Breast epithelium (tissue), 4 donors: ENCODE measurements around the gene LURAP1L. TPM values are rescaled to one million over a fixed set of nuclear protein-coding genes. Genes with fewer than 3 reads are reported as not detected.

Experiments used
- DNase-seq, 2 donors: peaks; one replicate each; pipeline ENCODE4 v3.0.0-alpha.2; 2019; ENCODE audit warnings: low spot score in 2 of 2
- H3K27ac ChIP-seq, 2 donors: fragments of 200-600 bp; sonication (generic) in 1 of 2; one replicate each; pipeline ENCODE4 v1.5.1; 2016 to 2019; ENCODE audit warnings: mild to moderate bottlenecking in 1 of 2
- H3K27me3 ChIP-seq, 2 donors: fragments of 200-600 bp; sonication (generic) in 1 of 2; one replicate each; pipeline versions ENCODE4 v1.5.1 to v1.6.0; 2017 to 2019; ENCODE audit warnings: control low read depth in 1 of 2, mild to moderate bottlenecking in 1 of 2
- H3K36me3 ChIP-seq: fragments of 200-600 bp; one replicate; pipeline ENCODE4 v1.5.1; 2019
- H3K4me1 ChIP-seq, 2 donors: fragments of 200-600 bp; sonication (generic); one replicate each; pipeline ENCODE4 v1.5.1; 2016 to 2019; ENCODE audit warnings: control low read depth in 1 of 2
- H3K4me3 ChIP-seq, 3 donors: fragments of 200-600 bp; sonication (generic); 1 replicate in 2 of 3; 2 replicates in 1 of 3; pipeline ENCODE4 v1.5.1; 2016 to 2019; ENCODE audit warnings: mild to moderate bottlenecking in 3 of 3, moderate library complexity in 2 of 3
- H3K9me3 ChIP-seq, 2 donors: fragments of 200-600 bp; sonication (generic) in 1 of 2; one replicate each; pipeline ENCODE4 v1.5.1; 2016 to 2019; ENCODE audit warnings: control low read depth in 1 of 2
- POLR2A ChIP-seq: fragments of 450-650 bp; IDR thresholded peaks from one replicate; pipeline ENCODE4 v1.6.1; 2016; ENCODE audit warnings: antibody characterized with exemption, mild to moderate bottlenecking, moderate library complexity
- POLR2AphosphoS5 ChIP-seq, 3 donors: sonication (generic); formaldehyde crosslinking; IDR thresholded peaks; one replicate each; pipeline ENCODE4 v1.6.1; 2017; ENCODE audit warnings: antibody characterized with exemption in 3 of 3
- intact Hi-C: fragments of 100-400 bp; cut with DNase I; formaldehyde crosslinking; loops from one replicate; pipeline ENCODE4 v1.15.1; 2023; ENCODE audit warnings: low total_unique reads
- total RNA-seq, 3 donors: library from RNA; depleted of rRNA; stranded (reverse); fragments of >200 nt; gene quantifications; one replicate each; pipeline ENCODE4 v1.1.0, GENCODE V29; 2016
- TF ChIP-seq, protein P1 (sequence below), 3 donors: fragments of 450-650 bp; IDR thresholded peaks; one replicate each; pipeline ENCODE4 v1.5.1; 2016 to 2017; ENCODE audit warnings: antibody characterized with exemption in 3 of 3, mild to moderate bottlenecking in 3 of 3, moderate library complexity in 3 of 3

LURAP1L gene
- 10 to 100 TPM; 12.3 to 25.2 (median 24.1) TPM for total RNA-seq

DNA sequence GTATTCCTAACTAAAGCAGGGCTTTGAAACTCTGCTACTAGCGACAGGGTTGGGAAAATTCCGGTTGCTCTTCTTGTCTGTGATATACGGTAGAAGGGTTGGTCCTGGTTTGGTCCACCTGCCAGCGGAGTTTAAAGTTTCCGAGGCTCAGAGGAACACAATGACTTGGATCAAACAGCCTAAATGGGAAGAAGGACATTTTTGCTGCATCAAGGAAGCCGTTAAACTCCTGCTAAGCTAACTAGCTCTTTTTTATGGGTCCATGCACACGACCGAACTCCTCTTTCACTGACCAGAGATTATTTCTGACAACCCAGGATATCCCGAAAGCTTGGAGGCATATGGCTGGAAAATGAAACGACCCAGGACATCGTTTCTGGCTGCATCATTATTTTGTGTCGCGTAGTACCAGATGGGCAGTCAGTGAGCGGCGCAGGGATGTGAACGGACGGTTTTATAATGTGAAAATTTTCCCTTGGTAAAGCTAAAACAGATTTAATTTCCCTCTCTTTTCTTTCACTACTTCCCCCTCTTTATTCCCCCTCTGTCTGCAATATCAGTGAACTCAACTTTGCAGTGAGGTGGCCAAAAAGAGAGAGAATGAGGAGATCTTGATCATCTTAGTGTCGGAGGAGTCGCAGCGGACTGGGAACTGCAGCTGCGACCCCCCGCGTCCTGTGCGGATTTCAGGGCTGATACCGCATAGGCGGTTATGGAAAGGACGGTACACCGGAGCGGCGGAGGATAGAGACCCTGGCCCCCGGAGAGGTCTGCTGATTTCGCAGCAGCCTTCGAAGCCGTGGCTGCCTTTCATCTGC is at the start of gene LURAP1L:
Gene LURAP1L, plus strand, starts transcription at position 160 of the 818 bp plus-strand sequence. CDS start 696 bp downstream, outside the sequence.
- no peaks in the 10 kb centered on the region for H3K4me1 ChIP-seq
- peak in 1 of 2 donors; percentile 57 for DNase-seq
- peak in 2 of 3 donors; percentile 23 to 42 for TF ChIP-seq POLR2AphosphoS5 (IDR thresholded peaks at IDR 0.05)
- TF ChIP-seq, protein P1, sequence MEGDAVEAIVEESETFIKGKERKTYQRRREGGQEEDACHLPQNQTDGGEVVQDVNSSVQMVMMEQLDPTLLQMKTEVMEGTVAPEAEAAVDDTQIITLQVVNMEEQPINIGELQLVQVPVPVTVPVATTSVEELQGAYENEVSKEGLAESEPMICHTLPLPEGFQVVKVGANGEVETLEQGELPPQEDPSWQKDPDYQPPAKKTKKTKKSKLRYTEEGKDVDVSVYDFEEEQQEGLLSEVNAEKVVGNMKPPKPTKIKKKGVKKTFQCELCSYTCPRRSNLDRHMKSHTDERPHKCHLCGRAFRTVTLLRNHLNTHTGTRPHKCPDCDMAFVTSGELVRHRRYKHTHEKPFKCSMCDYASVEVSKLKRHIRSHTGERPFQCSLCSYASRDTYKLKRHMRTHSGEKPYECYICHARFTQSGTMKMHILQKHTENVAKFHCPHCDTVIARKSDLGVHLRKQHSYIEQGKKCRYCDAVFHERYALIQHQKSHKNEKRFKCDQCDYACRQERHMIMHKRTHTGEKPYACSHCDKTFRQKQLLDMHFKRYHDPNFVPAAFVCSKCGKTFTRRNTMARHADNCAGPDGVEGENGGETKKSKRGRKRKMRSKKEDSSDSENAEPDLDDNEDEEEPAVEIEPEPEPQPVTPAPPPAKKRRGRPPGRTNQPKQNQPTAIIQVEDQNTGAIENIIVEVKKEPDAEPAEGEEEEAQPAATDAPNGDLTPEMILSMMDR (IDR thresholded peaks at IDR 0.05): no peak
- peak; percentile 53 for TF ChIP-seq POLR2A
- intact Hi-C loops: no loop called here
- H3K9me3 ChIP-seq: no peaks in the 10 kb centered on the region
- H3K4me3 ChIP-seq: peak within 1 kb of the TSS; percentile 66 to 93 (median 75)
- H3K36me3 ChIP-seq: no peaks in the 10 kb centered on the region
- peak within 1 kb of the TSS; percentile 89 to 92 for H3K27ac ChIP-seq
- H3K27me3 ChIP-seq: no peaks in the 10 kb centered on the region

GRCh38 chr9:12726795-12727194 is 48.0 kb upstream of the LURAP1L start:
- Histone ChIP-seq H3K4me1 (no peaks in the 10 kb centered on the region), H3K9me3 (no peaks in the 10 kb centered on the region), H3K27me3 (no peaks in the 10 kb centered on the region), H3K27ac (no peak overlapping the region), H3K4me3 (no peak overlapping the region), H3K36me3 (no peaks in the 10 kb centered on the region)
- intact Hi-C loops: no loop called here
- no peak for TF ChIP-seq POLR2AphosphoS5 (IDR thresholded peaks at IDR 0.05)
- TF ChIP-seq, protein P1 (IDR thresholded peaks at IDR 0.05): no peak
- TF ChIP-seq POLR2A: no peak
- DNase-seq: no peak

DNA sequence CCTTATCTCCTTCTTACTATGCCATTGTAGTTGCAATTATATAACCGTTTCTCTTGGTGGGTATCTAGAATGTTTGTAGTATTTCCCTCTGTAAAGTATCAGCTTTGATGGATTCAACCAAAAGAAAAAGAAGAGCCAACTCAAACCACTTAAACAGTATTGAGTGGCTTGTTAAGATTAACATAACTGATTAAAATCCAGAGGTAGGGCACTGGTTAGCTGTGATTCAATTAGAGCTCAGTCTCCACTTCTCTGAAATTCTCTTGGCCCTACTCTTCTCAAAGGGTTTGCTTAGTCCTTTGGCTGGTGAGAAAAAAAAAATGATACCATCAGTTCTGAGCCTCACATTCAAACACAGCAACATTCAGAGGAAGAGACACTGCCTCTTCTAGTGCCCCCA is 44.6 kb upstream of the LURAP1L start:
- peaks cover 3 to 7% of the 10 kb centered on the region in 2 donors for H3K9me3 ChIP-seq
- H3K27ac ChIP-seq: no peak overlapping the region
- intact Hi-C loops: no loop called here
- H3K27me3 ChIP-seq: no peaks in the 10 kb centered on the region
- no peak overlapping the region for H3K4me3 ChIP-seq
- TF ChIP-seq, protein P1 (IDR thresholded peaks at IDR 0.05): no peak
- TF ChIP-seq POLR2A (no peak), POLR2AphosphoS5 (IDR thresholded peaks at IDR 0.05) (no peak)
- H3K4me1 ChIP-seq: no peaks in the 10 kb centered on the region
- DNase-seq: no peak
- no peaks in the 10 kb centered on the region for H3K36me3 ChIP-seq

DNA sequence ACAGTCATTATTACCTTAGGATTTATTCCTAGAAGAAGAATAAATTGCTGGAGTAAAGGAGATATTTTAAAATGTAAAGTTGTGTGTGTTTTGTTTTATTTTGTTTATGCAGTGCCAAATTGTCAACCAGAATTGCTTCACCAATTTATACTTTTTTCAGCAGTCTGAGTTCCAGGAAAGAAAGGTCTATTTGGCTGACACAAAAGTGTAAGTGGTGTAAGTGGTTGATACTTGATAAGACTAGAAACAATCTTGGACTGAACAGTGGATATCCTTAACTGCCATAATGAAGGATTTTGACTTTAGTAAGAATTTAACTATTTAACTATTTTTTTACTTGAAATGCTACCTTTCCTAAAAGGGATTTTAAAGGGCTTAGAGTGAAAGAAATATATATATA is 43.9 kb upstream of the LURAP1L start:
- H3K4me1 ChIP-seq: no peaks in the 10 kb centered on the region
- no peak for DNase-seq
- no peak overlapping the region for H3K27ac ChIP-seq
- H3K27me3 ChIP-seq: no peaks in the 10 kb centered on the region
- TF ChIP-seq, protein P1 (IDR thresholded peaks at IDR 0.05): no peak
- TF ChIP-seq POLR2A (no peak), POLR2AphosphoS5 (IDR thresholded peaks at IDR 0.05) (no peak)
- no peaks in the 10 kb centered on the region for H3K36me3 ChIP-seq
- intact Hi-C loops: no loop called here
- peaks cover 3 to 7% of the 10 kb centered on the region in 2 donors for H3K9me3 ChIP-seq
- H3K4me3 ChIP-seq: no peak overlapping the region

DNA sequence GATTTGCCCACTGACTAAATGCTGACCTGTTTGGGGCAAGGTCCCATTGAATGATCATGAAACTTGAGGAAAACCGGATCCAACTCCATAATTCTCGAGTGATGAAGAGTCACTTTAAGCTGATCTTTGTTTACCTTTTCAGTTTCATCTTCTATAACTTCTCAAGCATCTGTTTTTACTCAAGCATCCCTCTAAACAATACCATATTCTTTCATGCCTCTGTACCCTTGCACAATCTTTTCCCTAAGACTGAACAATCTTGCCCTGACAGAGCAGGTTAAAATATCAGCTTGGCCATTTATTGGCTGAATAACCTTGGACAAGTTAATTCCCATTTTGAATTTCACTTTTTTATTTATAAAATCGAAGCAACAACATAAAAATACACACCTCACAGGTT is 41.8 kb upstream of the LURAP1L start:
- intact Hi-C loops: no loop called here
- Histone ChIP-seq H3K27me3 (no peaks in the 10 kb centered on the region), H3K9me3 (peaks cover 3 to 7% of the 10 kb centered on the region in 2 donors), H3K27ac (no peak overlapping the region), H3K4me3 (no peak overlapping the region), H3K4me1 (no peaks in the 10 kb centered on the region), H3K36me3 (no peaks in the 10 kb centered on the region)
- TF ChIP-seq POLR2A: no peak
- TF ChIP-seq, protein P1 (IDR thresholded peaks at IDR 0.05): no peak
- no peak for TF ChIP-seq POLR2AphosphoS5 (IDR thresholded peaks at IDR 0.05)
- no peak for DNase-seq
